Activated B cell treated with CpG ODN at 0.5 μM for 24 hours (primary cell): ENCODE data around the gene TALDO1. TPM values are rescaled to one million over a fixed set of nuclear protein-coding genes. Genes with fewer than 3 reads are reported as not detected.

Source experiments
- ATAC-seq: fragments of 200-7000 bp; cut with Tn5 transposase; one replicate; pipeline ENCODE4 v1.10.0; 2021; ENCODE audit warnings: low read depth, mild to moderate bottlenecking, moderate library complexity
- CTCF ChIA-PET: fragments of 350-600 bp; sonication (Branson Sonifier 250); formaldehyde crosslinking; loops from one replicate; lab custom pipeline; 2021; ENCODE audit warnings: antibody characterized with exemption; lab: Charles Lee
- POLR2A ChIA-PET: fragments of 350-600 bp; sonication (Branson Sonifier 250); formaldehyde crosslinking; loops from one replicate; lab custom pipeline; 2021; ENCODE audit warnings: antibody characterized with exemption; lab: Charles Lee
- DNase-seq: peaks from one replicate; pipeline ENCODE4 v3.0.0; 2022
- H3K27ac Mint-ChIP-seq: one replicate; pipeline ENCODE4 v1.8.0; 2020; ENCODE audit warnings: mixed read lengths
- H3K27me3 Mint-ChIP-seq: one replicate; pipeline ENCODE4 v1.8.0; 2021; ENCODE audit warnings: mixed read lengths
- H3K36me3 Mint-ChIP-seq: one replicate; pipeline ENCODE4 v1.8.0; 2021; ENCODE audit warnings: low read depth, mixed read lengths
- H3K4me1 Mint-ChIP-seq: one replicate; pipeline ENCODE4 v1.8.0; 2021; ENCODE audit warnings: mixed read lengths
- H3K4me3 Mint-ChIP-seq: one replicate; pipeline ENCODE4 v1.8.0; 2020; ENCODE audit warnings: mild to moderate bottlenecking, mixed read lengths
- H3K9me3 Mint-ChIP-seq: one replicate; pipeline ENCODE4 v1.8.0; 2020; ENCODE audit warnings: mixed read lengths
- intact Hi-C: fragments of 100-400 bp; cut with micrococcal nuclease; formaldehyde crosslinking; loops from one replicate; pipeline ENCODE4 v1.15.1; 2024
- total RNA-seq: library from RNA; stranded (reverse); gene quantifications from 2 replicates; pipeline ENCODE4 v1.2.3, GENCODE V29; 2022
- TF ChIP-seq, protein P1 (sequence below): fragments of 200-600 bp; IDR thresholded peaks from one replicate; pipeline ENCODE4 v1.8.0; 2022; ENCODE audit warnings: antibody characterized with exemption, mild to moderate bottlenecking

Gene TALDO1
- total RNA-seq, 1 donor from 2014 or later, result 194 TPM

DNA sequence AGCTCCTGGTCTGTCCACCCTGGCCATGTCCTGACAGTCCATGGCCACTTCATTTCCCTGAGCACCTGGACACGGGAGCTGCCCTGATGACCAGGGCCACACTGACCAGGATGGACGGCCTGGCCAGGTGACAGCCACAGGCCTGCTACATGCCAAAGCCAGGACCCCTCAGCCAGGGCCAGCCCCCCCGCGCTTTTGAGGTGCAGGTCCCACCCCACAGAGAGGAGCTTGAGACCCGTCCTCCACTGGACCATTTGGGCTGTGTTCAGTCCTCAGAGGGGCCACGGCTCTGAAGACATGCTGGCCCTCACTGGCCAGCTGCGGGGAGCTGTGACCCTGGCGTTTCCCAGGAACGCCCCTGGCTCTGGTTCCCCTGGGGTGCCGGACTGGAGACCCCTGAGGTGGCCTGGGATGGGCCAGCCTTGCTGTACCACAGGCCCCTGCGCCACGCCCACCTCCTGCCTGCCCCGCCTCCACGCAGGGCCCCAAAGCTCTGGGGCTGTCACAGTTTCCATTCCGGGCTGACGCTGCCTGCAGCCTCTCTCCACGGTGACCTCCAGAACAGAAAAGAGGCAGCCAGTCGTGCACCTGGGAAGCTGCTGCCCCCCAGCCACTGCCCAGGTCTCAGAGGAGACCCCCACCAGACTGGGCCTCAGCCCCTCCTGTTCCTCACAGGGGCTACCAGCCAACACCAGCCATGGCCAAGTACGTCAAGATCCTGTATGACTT, 23.1 kb upstream of the TALDO1 start:
- Mint-ChIP-seq H3K36me3 (no peaks in the 10 kb centered on the region), H3K4me3 (no peak overlapping the region), H3K9me3 (no peaks in the 10 kb centered on the region), H3K4me1 (peaks cover 23% of the 10 kb centered on the region), H3K27me3 (peaks cover 4% of the 10 kb centered on the region), H3K27ac (no peak overlapping the region)
- intact Hi-C loops, result loop anchor here (5.0 kb wide), 1 partner anchor 187 kb away; the partner anchor contains the start of genes HRAS and LRRC56
- CTCF ChIA-PET, result interaction anchor here (0.7 to 8.8 kb wide), 5 partner anchors 29 to 176 kb away, joined by 3 to 70 read pairs (median 24); partner anchors contain the start of genes DEAF1 and TMEM80
- POLR2A ChIA-PET, result interaction anchor here (0.7 to 4.1 kb wide), 2 partner anchors 28 to 156 kb away, joined by 3 to 95 read pairs; partner anchors contain the start of genes DEAF1 and TMEM80
- ATAC-seq (no peak), DNase-seq (no peak)
- TF ChIP-seq, protein P1, sequence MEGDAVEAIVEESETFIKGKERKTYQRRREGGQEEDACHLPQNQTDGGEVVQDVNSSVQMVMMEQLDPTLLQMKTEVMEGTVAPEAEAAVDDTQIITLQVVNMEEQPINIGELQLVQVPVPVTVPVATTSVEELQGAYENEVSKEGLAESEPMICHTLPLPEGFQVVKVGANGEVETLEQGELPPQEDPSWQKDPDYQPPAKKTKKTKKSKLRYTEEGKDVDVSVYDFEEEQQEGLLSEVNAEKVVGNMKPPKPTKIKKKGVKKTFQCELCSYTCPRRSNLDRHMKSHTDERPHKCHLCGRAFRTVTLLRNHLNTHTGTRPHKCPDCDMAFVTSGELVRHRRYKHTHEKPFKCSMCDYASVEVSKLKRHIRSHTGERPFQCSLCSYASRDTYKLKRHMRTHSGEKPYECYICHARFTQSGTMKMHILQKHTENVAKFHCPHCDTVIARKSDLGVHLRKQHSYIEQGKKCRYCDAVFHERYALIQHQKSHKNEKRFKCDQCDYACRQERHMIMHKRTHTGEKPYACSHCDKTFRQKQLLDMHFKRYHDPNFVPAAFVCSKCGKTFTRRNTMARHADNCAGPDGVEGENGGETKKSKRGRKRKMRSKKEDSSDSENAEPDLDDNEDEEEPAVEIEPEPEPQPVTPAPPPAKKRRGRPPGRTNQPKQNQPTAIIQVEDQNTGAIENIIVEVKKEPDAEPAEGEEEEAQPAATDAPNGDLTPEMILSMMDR, result no peak

DNA sequence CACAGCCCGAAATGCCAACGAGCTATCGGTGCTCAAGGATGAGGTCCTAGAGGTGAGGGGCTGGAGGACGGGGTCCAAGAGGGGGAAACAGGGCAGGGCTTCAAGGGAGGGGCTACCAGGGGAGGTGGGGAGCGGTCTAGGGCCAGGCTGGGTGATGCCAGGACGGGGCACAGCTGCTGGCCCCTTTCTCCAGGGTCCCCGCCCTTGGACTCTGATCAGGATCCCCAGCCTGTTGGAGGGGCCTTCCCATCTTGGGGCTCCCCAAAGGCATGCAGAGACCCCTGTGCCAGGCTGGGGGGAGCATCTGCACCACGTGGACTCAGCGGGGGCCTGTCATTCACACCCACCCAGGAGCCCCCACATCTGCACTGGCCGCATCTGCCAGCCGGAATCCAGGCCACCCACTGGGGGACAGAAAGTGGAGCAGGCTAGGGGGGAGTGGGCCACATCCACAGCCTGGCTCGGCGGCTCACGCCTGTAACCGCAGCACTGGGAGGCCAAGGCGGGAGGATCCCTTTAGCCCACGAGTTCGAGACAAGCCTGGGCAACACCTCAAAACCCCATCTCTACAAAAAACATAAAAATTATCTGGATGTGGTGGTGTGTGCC, 22.4 kb upstream of the TALDO1 start:
- Mint-ChIP-seq H3K27me3 (peaks cover 7% of the 10 kb centered on the region), H3K27ac (no peak overlapping the region)
- TF ChIP-seq, protein P1, result no peak

DNA sequence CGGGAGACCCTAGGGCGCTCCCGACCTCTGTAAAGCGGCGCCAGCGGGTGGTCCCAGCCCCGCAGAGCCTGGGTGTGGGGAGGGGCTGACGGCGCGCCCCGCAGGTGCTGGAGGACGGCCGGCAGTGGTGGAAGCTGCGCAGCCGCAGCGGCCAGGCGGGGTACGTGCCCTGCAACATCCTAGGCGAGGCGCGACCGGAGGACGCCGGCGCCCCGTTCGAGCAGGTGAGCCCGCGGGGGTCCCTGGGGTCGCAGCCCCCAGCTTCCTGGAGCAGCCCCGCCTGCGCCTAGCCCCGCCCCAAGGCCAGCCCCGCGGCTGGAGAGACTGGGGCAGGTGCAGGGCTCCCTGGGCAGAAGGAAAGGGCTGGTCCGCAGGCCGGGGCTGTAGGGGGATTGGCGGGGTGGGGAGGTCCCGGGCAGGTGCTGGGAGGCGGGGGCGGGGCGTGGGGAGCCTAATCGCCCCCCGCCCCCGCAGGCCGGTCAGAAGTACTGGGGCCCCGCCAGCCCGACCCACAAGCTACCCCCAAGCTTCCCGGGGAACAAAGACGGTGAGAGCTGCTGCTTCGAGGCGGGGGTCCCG, 21.6 kb upstream of the TALDO1 start:
- H3K27ac Mint-ChIP-seq, result no peak overlapping the region
- POLR2A ChIA-PET, result interaction anchor here (0.8 to 2.0 kb wide), 7 partner anchors 21 to 171 kb away, joined by 3 to 27 read pairs (median 6); partner anchors contain the start of genes DEAF1, PHRF1, RPLP2 and TALDO1
- DNase-seq, result no peak
- peak overlapping the region; percentile 75 for H3K4me3 Mint-ChIP-seq
- intact Hi-C loops, result loop anchor here (1.0 to 5.0 kb wide), 2 partner anchors 72 to 108 kb away; partner anchors contain the start of gene IRF7
- H3K4me1 Mint-ChIP-seq, result peaks cover 21% of the 10 kb centered on the region
- CTCF ChIA-PET, result interaction anchor here (1.2 to 8.8 kb wide), 3 partner anchors 31 to 171 kb away, joined by 9 to 70 read pairs (median 34); partner anchors contain the start of genes DEAF1 and TMEM80
- TF ChIP-seq, protein P1, result no peak
- no peak for ATAC-seq
- H3K36me3 Mint-ChIP-seq, result no peaks in the 10 kb centered on the region
- H3K9me3 Mint-ChIP-seq, result no peaks in the 10 kb centered on the region
- H3K27me3 Mint-ChIP-seq, result peaks cover 8% of the 10 kb centered on the region

More for the DNA sequence above, 22.4 kb upstream of the TALDO1 start:
- Mint-ChIP-seq H3K4me3 (peak overlapping the region; percentile 75), H3K36me3 (no peaks in the 10 kb centered on the region), H3K9me3 (no peaks in the 10 kb centered on the region), H3K4me1 (peaks cover 21% of the 10 kb centered on the region)
- POLR2A ChIA-PET, result interaction anchor here (0.7 to 4.1 kb wide), 4 partner anchors 22 to 156 kb away, joined by 3 to 95 read pairs (median 18); partner anchors contain the start of genes DEAF1, TALDO1 and TMEM80
- DNase-seq, result no peak
- CTCF ChIA-PET, result interaction anchor here (0.7 to 8.8 kb wide), 5 partner anchors 30 to 176 kb away, joined by 3 to 70 read pairs (median 24); partner anchors contain the start of genes DEAF1 and TMEM80
- ATAC-seq, result no peak
- intact Hi-C loops, result loop anchor here (5.0 kb wide), 2 partner anchors 108 to 188 kb away; partner anchors contain the start of genes HRAS, IRF7 and LRRC56

DNA sequence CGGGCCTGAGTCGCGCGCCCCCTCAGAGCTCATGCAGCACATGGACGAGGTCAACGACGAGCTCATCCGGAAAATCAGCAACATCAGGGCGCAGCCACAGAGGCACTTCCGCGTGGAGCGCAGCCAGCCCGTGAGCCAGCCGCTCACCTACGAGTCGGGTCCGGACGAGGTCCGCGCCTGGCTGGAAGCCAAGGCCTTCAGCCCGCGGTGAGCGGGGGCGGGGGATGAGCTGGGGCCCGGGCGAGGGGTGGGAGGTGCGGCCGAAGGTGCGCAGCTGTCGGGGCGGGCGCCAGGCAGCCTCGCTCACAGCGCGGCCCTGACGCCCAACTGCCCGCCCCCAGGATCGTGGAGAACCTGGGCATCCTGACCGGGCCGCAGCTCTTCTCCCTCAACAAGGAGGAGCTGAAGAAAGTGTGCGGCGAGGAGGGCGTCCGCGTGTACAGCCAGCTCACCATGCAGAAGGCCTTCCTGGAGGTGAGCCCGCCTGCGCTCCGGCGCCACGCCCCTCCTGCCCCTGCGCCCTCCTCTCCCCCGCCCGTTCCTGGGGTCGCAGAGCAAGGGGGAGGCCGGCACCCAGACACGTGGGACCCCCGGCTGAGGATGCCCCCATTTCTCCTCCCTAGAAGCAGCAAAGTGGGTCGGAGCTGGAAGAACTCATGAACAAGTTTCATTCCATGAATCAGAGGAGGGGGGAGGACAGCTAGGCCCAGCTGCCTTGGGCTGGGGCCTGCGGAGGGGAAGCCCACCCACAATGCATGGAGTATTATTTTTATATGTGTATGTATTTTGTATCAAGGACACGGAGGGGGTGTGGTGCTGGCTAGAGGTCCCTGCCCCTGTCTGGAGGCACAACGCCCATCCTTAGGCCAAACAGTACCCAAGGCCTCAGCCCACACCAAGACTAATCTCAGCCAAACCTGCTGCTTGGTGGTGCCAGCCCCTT, 20.7 kb upstream of the TALDO1 start:
- TF ChIP-seq, protein P1, result no peak
- ATAC-seq, result peak; percentile 15
- intact Hi-C loops, result loop anchor here (1.0 to 5.0 kb wide), 2 partner anchors 71 to 109 kb away; partner anchors contain the start of gene IRF7
- Mint-ChIP-seq H3K9me3 (no peaks in the 10 kb centered on the region), H3K4me1 (peaks cover 18% of the 10 kb centered on the region), H3K27me3 (peaks cover 6% of the 10 kb centered on the region), H3K4me3 (peak overlapping the region; percentile 63), H3K36me3 (no peaks in the 10 kb centered on the region), H3K27ac (no peak overlapping the region)
- CTCF ChIA-PET, result interaction anchor here (0.6 to 8.8 kb wide), 7 partner anchors 17 to 276 kb away, joined by 3 to 70 read pairs (median 3); partner anchors contain the start of genes DEAF1, PTDSS2 and TMEM80
- POLR2A ChIA-PET, result interaction anchor here (0.5 to 2.0 kb wide), 11 partner anchors 11 to 220 kb away, joined by 3 to 27 read pairs (median 4); partner anchors contain the start of genes DEAF1, PHRF1, RPLP2 and TALDO1
- DNase-seq, result peak; percentile 49
